Gastroesophageal sphincter (tissue), 3 donors: Measurements from ENCODE around the gene MAGEC1.

Experiments used
- EP300 ChIP-seq: sonication (generic); formaldehyde crosslinking; IDR thresholded peaks from one replicate; pipeline ENCODE4 v1.6.1; 2017; ENCODE audit warnings: antibody characterized with exemption, mild to moderate bottlenecking
- POLR2A ChIP-seq, 2 donors: fragments of 450-650 bp; IDR thresholded peaks; one replicate each; pipeline ENCODE4 v1.6.1; 2017; ENCODE audit warnings: antibody characterized with exemption in 2 of 2, mild to moderate bottlenecking in 2 of 2, moderate library complexity in 1 of 2
- POLR2AphosphoS5 ChIP-seq: sonication (generic); formaldehyde crosslinking; IDR thresholded peaks from one replicate; pipeline ENCODE4 v1.6.1; 2017; ENCODE audit warnings: antibody characterized with exemption
- TF ChIP-seq, protein P1 (sequence below), 4 experiments: fragments of 200-600 bp in 2 of 4; fragments of 450-650 bp in 2 of 4; sonication (generic) in 1 of 4; IDR thresholded peaks; one replicate each; pipeline ENCODE4 v1.5.1; 2017 to 2019; ENCODE audit warnings: antibody characterized with exemption in 4 of 4, mild to moderate bottlenecking in 2 of 4, moderate library complexity in 2 of 4

DNA sequence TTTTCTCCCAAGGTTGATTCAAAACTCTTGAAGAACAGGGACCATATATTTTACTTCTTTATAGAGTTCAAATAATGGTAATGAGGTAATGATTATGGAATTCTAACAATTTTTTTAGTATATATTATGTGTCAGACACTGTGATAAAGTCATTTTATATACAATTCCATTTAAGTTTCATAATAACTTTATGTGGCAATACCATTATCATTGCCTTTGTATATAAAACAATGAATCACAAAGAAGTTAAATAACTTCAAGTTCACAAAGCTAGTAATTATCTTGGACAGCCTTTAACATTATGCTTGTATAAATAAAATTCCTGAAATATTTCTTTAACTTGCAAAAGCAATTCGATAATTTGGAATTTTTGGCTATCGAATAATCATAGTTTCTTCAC is 20.6 kb downstream of the MAGEC1 start:
- no peak for TF ChIP-seq POLR2A (IDR thresholded peaks at IDR 0.05)
- TF ChIP-seq, protein P1, sequence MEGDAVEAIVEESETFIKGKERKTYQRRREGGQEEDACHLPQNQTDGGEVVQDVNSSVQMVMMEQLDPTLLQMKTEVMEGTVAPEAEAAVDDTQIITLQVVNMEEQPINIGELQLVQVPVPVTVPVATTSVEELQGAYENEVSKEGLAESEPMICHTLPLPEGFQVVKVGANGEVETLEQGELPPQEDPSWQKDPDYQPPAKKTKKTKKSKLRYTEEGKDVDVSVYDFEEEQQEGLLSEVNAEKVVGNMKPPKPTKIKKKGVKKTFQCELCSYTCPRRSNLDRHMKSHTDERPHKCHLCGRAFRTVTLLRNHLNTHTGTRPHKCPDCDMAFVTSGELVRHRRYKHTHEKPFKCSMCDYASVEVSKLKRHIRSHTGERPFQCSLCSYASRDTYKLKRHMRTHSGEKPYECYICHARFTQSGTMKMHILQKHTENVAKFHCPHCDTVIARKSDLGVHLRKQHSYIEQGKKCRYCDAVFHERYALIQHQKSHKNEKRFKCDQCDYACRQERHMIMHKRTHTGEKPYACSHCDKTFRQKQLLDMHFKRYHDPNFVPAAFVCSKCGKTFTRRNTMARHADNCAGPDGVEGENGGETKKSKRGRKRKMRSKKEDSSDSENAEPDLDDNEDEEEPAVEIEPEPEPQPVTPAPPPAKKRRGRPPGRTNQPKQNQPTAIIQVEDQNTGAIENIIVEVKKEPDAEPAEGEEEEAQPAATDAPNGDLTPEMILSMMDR (IDR thresholded peaks at IDR 0.05) = no peak
- no peak for TF ChIP-seq EP300
- no peak for TF ChIP-seq POLR2AphosphoS5
